Measurements from ENCODE around the gene SHROOM3.

Gene SHROOM3

DNA sequence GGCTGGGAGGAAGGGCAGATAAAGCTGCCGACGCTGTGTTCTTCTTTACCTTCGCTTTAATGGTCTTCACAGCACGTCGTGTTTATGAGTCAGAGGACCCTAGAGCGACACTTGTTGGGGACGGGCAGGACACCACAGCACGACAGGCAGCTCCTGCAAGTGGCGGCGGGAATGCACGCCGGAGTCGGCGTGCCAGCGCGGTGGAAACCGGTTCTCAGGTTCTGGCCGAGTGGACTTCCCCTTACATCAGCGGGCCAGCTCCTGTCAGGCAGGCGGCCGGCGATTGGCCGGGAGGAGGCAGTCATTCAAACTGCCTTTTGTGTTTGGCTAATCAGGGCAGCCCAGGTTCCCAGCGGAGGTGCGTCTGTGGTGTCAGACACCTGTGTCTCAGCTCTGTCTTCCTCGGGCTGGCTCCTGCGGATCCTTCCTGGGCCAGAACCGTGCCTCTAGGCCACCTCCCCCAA is 150.9 kb downstream of the SHROOM3 start:
- Histone ChIP-seq H3K27me3 (replicated peaks; ENCODE audit: control insufficient read depth, insufficient read depth, low read length) (no peaks in the 10 kb centered on the region), H3K4me3 (replicated peaks; ENCODE audit: low read depth, low read length) (peak overlapping the region; percentile 48), H3K36me3 (ENCODE audit: control insufficient read depth, insufficient read depth, low read length) (no peaks in the 10 kb centered on the region)
- peak; percentile 51 for DNase-seq (ENCODE audit: extremely low read depth, insufficient read length)
- TF ChIP-seq CTCF (IDR thresholded peaks at IDR 0.05; ENCODE audit: insufficient read depth, low read length, poor library complexity, severe bottlenecking), result peak; percentile 26

DNA sequence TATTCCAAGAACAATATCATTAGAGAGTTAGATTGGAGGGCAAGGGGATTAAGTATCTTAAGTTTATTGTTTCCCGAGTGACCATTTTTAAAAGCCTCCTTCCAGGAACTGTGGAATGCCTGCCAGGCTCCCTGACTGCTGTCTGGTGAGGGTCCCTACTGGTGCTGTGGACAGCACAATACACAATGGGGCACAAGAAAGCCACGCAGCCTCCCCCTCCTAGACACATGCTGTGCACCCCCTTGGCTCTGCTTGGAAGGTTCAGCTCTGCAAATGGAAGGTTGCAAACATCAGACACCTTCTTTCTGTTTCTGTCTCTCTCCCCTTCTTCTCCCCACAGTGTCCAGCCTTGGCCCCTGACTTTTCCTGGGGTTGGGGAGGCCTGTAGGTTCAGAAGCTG is 153.2 kb downstream of the SHROOM3 start:
- H3K27me3 ChIP-seq (replicated peaks; ENCODE audit: control insufficient read depth, insufficient read depth, low read length), result no peaks in the 10 kb centered on the region
- H3K4me3 ChIP-seq (replicated peaks; ENCODE audit: low read depth, low read length), result no peak overlapping the region
- no peak for DNase-seq (ENCODE audit: extremely low read depth, insufficient read length)
- no peak for TF ChIP-seq CTCF (IDR thresholded peaks at IDR 0.05; ENCODE audit: insufficient read depth, low read length, poor library complexity, severe bottlenecking)
- H3K36me3 ChIP-seq (ENCODE audit: control insufficient read depth, insufficient read depth, low read length), result no peaks in the 10 kb centered on the region

DNA sequence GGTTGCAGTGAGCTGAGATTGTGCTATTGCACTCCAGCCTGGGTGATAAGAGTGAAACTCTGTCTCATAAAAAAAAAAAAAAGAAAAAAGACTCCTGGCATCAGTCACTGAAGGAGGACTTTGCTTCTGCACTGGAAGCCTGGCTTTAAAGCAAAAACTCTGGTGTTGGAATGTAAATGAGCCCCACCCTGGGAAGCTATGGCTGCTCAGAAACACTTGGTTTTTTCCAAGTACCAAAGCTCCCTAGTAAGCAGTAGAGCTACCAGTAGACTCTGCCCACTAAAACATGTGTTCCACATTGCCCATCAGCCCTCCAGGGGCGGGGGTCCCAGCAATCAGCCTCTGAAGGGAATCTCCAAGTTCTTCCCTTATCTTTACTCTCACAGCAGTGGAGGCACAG is 154.4 kb downstream of the SHROOM3 start:
- TF ChIP-seq CTCF (IDR thresholded peaks at IDR 0.05; ENCODE audit: insufficient read depth, low read length, poor library complexity, severe bottlenecking), result no peak
- DNase-seq (ENCODE audit: extremely low read depth, insufficient read length), result no peak
- Histone ChIP-seq H3K4me3 (replicated peaks; ENCODE audit: low read depth, low read length) (no peak overlapping the region), H3K27me3 (replicated peaks; ENCODE audit: control insufficient read depth, insufficient read depth, low read length) (no peaks in the 10 kb centered on the region), H3K36me3 (ENCODE audit: control insufficient read depth, insufficient read depth, low read length) (no peaks in the 10 kb centered on the region)

GRCh38 chr4:76589872-76590797 is 155.1 kb downstream of the SHROOM3 start:
- no peaks in the 10 kb centered on the region for H3K36me3 ChIP-seq (ENCODE audit: control insufficient read depth, insufficient read depth, low read length)
- DNase-seq (ENCODE audit: extremely low read depth, insufficient read length), result no peak
- H3K27me3 ChIP-seq (replicated peaks; ENCODE audit: control insufficient read depth, insufficient read depth, low read length), result no peaks in the 10 kb centered on the region
- H3K4me3 ChIP-seq (replicated peaks; ENCODE audit: low read depth, low read length), result no peak overlapping the region
- TF ChIP-seq CTCF (IDR thresholded peaks at IDR 0.05; ENCODE audit: insufficient read depth, low read length, poor library complexity, severe bottlenecking), result no peak

DNA sequence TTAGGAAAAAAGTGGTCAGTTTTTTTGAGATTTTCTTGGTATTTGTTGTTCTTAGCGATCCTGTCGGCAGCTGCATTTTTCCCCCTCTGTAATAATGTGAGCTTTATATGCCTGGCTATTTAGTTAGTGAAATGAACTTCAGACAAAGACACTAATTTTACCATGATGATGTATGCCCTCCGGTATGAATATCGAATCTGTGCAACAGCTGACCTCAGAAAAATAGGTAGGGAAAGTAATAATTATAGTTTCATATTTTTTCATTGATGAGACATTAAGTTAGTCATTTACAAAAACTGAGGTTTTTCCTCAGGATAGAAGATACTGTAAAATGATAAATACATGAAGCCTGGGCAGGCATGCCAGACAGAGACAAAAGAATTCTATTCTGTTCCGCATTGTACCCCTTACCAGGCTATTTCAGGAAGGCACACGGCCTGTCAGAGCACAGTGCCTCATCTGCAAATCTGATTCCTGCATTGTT is 155.8 kb downstream of the SHROOM3 start:
- TF ChIP-seq CTCF (IDR thresholded peaks at IDR 0.05; ENCODE audit: insufficient read depth, low read length, poor library complexity, severe bottlenecking), result no peak
- Histone ChIP-seq H3K36me3 (ENCODE audit: control insufficient read depth, insufficient read depth, low read length) (no peaks in the 10 kb centered on the region), H3K4me3 (replicated peaks; ENCODE audit: low read depth, low read length) (no peak overlapping the region), H3K27me3 (replicated peaks; ENCODE audit: control insufficient read depth, insufficient read depth, low read length) (no peaks in the 10 kb centered on the region)
- DNase-seq (ENCODE audit: extremely low read depth, insufficient read length), result no peak

Measured in GM06990 (cell line).